HTR-8/SVneo (cell line): ENCODE results near the gene HSPBAP1.
"Not testable (repeated sequence)": the region's sequence is repeated elsewhere in the genome, so short reads cannot be mapped to it uniquely, and the experiment has no call there.

Source experiments
- DNase-seq: peaks from one replicate; pipeline ENCODE4 v3.0.0; 2011; ENCODE audit warnings: low spot score, mixed read lengths; ENCODE audit not compliant: insufficient read length
- FAIRE-seq: peaks from 2 replicates; lab custom pipeline; 2011; peaks lifted over from hg19 to GRCh38; lab: Jason Lieb, UNC

HSPBAP1 gene

GRCh38 chr3:122745369-122746021 is 48.1 kb downstream of the HSPBAP1 start:
- FAIRE-seq (no peak), DNase-seq (no peak)

- FAIRE-seq: no peak
- no peak for DNase-seq
These were observed 50.0 kb downstream of the HSPBAP1 start for GRCh38 chr3:122743581-122744120.

- FAIRE-seq: no peak
- no peak for DNase-seq
These were observed 51.4 kb downstream of the HSPBAP1 start for GRCh38 chr3:122742234-122742633.

GRCh38 chr3:122739172-122739571 is 54.5 kb downstream of the HSPBAP1 start:
- no peak for DNase-seq
- no peak for FAIRE-seq

GRCh38 chr3:122732682-122733525 is 60.7 kb downstream of the HSPBAP1 start:
- not testable (repeated sequence) for FAIRE-seq, DNase-seq

- FAIRE-seq (no peak), DNase-seq (no peak)
These were observed 63.4 kb downstream of the HSPBAP1 start for GRCh38 chr3:122730240-122730639.

GRCh38 chr3:122728756-122729514 is 64.7 kb downstream of the HSPBAP1 start:
- no peak for DNase-seq

GRCh38 chr3:122728186-122728585 is 65.4 kb downstream of the HSPBAP1 start:
- DNase-seq (no peak), FAIRE-seq (no peak)

More at GRCh38 chr3:122728756-122729514, 64.7 kb downstream of the HSPBAP1 start:
- no peak for FAIRE-seq

GRCh38 chr3:122727766-122728165 is 65.9 kb downstream of the HSPBAP1 start:
- no peak for DNase-seq
- FAIRE-seq: no peak

GRCh38 chr3:122727294-122727693 is 66.3 kb downstream of the HSPBAP1 start:
- DNase-seq: no peak
- no peak for FAIRE-seq

GRCh38 chr3:122725106-122725505 is 68.5 kb downstream of the HSPBAP1 start:
- FAIRE-seq (no peak), DNase-seq (no peak)

GRCh38 chr3:122719273-122719921 is 74.2 kb downstream of the HSPBAP1 start:
- FAIRE-seq (no peak), DNase-seq (no peak)

- DNase-seq (no peak), FAIRE-seq (no peak)
These were observed 77.0 kb downstream of the HSPBAP1 start for GRCh38 chr3:122716667-122717066.

- FAIRE-seq (no peak), DNase-seq (no peak)
These were observed 79.4 kb downstream of the HSPBAP1 start for GRCh38 chr3:122714273-122714672.

- DNase-seq, FAIRE-seq: not testable (repeated sequence)
These were observed 82.9 kb downstream of the HSPBAP1 start for GRCh38 chr3:122710616-122711251.

GRCh38 chr3:122705379-122705778 is 88.3 kb downstream of the HSPBAP1 start:
- DNase-seq (no peak), FAIRE-seq (no peak)

- no peak for DNase-seq
- FAIRE-seq: no peak
These were observed 93.4 kb downstream of the HSPBAP1 start for GRCh38 chr3:122700193-122700592.

GRCh38 chr3:122697952-122698620 is 95.5 kb downstream of the HSPBAP1 start:
- no peak for DNase-seq

More at GRCh38 chr3:122697952-122698620, 95.5 kb downstream of the HSPBAP1 start:
- FAIRE-seq: no peak
